Hepatocyte (in vitro differentiated cells): ENCODE results near the gene PEAK1. TPM values are rescaled to one million over a fixed set of nuclear protein-coding genes. Genes with fewer than 3 reads are reported as not detected.
A peak's percentile ranks its signal among the peaks of the same experiment; 100 is the strongest.

Experiments used
- DNase-seq: peaks from one replicate; pipeline ENCODE4 v3.0.0-alpha.2; 2016; ENCODE audit warnings: low spot score
- H2AFZ ChIP-seq: fragments of 200-600 bp; sonication (generic); 2 replicates; pipeline ENCODE4 v1.6.0; 2016; ENCODE audit warnings: antibody characterized with exemption, mild to moderate bottlenecking
- H3K27ac ChIP-seq: fragments of 200-600 bp; sonication (generic); 2 replicates; pipeline ENCODE4 v1.5.1; 2016; ENCODE audit warnings: mild to moderate bottlenecking
- H3K27me3 ChIP-seq: fragments of 200-600 bp; sonication (generic); 2 replicates; pipeline ENCODE4 v1.6.1; 2016
- H3K36me3 ChIP-seq: fragments of 200-600 bp; sonication (generic); replicated peaks from 2 replicates; pipeline ENCODE4 v1.5.1; 2016; ENCODE audit warnings: low read depth; ENCODE audit not compliant: insufficient read depth
- H3K4me1 ChIP-seq: fragments of 200-600 bp; sonication (generic); 2 replicates; pipeline ENCODE4 v1.5.1; 2016; ENCODE audit warnings: mild to moderate bottlenecking, moderate library complexity; ENCODE audit not compliant: insufficient read depth
- H3K4me2 ChIP-seq: fragments of 200-600 bp; sonication (generic); 2 replicates; pipeline ENCODE4 v1.6.0; 2016
- H3K4me3 ChIP-seq: fragments of 200-600 bp; sonication (generic); 2 replicates; pipeline ENCODE4 v1.5.1; 2016; ENCODE audit warnings: mild to moderate bottlenecking
- H3K79me2 ChIP-seq: fragments of 200-600 bp; sonication (generic); 2 replicates; pipeline ENCODE4 v1.6.0; 2017; ENCODE audit warnings: mild to moderate bottlenecking
- H3K9me2 ChIP-seq: fragments of 200-600 bp; sonication (generic); replicated peaks from 2 replicates; pipeline ENCODE4 v1.6.0; 2017; ENCODE audit warnings: mild to moderate bottlenecking; ENCODE audit not compliant: insufficient read depth
- H3K9me3 ChIP-seq: fragments of 200-600 bp; sonication (generic); 2 replicates; pipeline ENCODE4 v1.5.1; 2016; ENCODE audit warnings: low read depth, mild to moderate bottlenecking
- H4K20me1 ChIP-seq: fragments of 200-600 bp; sonication (generic); 2 replicates; pipeline ENCODE4 v1.6.0; 2016; ENCODE audit warnings: mild to moderate bottlenecking; ENCODE audit not compliant: insufficient read depth, poor library complexity, severe bottlenecking
- EZH2 ChIP-seq: fragments of 200-600 bp; sonication (generic); IDR thresholded peaks from 2 replicates; pipeline ENCODE4 v1.6.1; 2016; ENCODE audit warnings: antibody characterized with exemption, mild to moderate bottlenecking, borderline replicate concordance
- EZH2phosphoT487 ChIP-seq: fragments of 200-600 bp; sonication (generic); IDR thresholded peaks from one replicate; pipeline ENCODE4 v1.6.1; 2018; ENCODE audit warnings: antibody characterized with exemption, mild to moderate bottlenecking, low read depth, moderate library complexity; ENCODE audit not compliant: unreplicated experiment, severe bottlenecking
- WGBS: methylation state at CpG from one replicate; pipeline ENCODE4 v1.1.6; 2016; ENCODE audit warnings: low lambda C conversion rate; ENCODE audit errors: missing lambda C conversion rate; 5-methylcytosine and 5-hydroxymethylcytosine counted together
- polyA plus RNA-seq: library from polyadenylated mRNA; unstranded; fragments of >200 nt; fragmentation: Nextera tagmentation; extraction: Ambion mirVana; gene quantifications from 2 replicates; pipeline ENCODE4 v1.2.1, GENCODE V29; 2016
- total RNA-seq: library from RNA; depleted of rRNA; stranded (reverse); fragments of >200 nt; gene quantifications from 2 replicates; pipeline ENCODE4 v1.2.3, GENCODE V29; 2014
- TF ChIP-seq, protein P1 (sequence below): fragments of 200-600 bp; sonication (generic); IDR thresholded peaks from 2 replicates; pipeline ENCODE4 v1.5.1; 2016; ENCODE audit warnings: antibody characterized with exemption, mild to moderate bottlenecking; ENCODE audit not compliant: poor library complexity

The PEAK1 gene
- total and polyA plus RNA-seq, 2 experiments from 2014 or later, result 8.1 to 27.1 TPM

DNA sequence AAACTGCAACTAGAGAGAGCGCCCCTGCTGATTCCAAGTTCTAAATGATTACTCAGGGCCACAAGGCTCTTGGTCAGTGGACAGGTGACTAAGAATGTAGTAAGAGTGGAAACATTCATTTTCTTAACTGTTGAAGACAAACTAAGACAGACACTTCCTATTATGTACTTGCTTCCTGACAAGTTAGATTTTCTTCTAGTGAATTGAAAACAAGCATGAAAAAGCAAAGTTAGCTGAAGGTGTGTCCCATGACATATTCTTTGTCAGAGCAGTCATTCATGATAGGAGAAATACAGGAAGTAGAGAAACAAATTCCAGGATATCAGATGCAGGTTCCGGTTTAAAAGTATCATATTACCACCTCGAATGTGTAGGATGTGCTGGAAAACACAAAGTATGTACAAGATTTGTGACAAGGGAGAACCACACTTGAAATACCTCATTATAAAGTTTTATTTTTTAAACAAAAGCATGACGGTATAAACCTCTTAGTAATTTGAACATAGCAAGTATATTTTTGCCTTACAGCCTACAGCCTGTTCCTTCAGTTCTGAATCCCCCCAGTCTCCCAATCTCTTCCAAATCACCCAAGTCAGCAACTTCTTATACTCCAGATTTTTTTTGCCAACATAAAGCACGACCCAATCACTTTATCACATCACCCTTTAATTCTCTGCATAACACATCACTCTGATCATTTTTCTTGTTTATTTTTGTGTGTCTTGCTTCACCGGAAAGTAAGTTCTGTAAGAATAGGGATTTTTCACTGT lies 355.2 kb downstream of the PEAK1 start:
- Histone ChIP-seq H3K9me2 (no peaks in the 10 kb centered on the region), H3K4me3 (no peak overlapping the region), H3K27me3 (no peaks in the 10 kb centered on the region), H3K4me2 (peak overlapping the region; percentile 16), H2AFZ (no peak overlapping the region), H3K9me3 (no peaks in the 10 kb centered on the region), H3K36me3 (no peaks in the 10 kb centered on the region), H3K4me1 (peaks cover 81% of the 10 kb centered on the region), H4K20me1 (peaks cover 76% of the 10 kb centered on the region), H3K79me2 (peaks cover 95% of the 10 kb centered on the region), H3K27ac (peak overlapping the region; percentile 97)
- TF ChIP-seq EZH2phosphoT487 (no peak), EZH2 (no peak)
- TF ChIP-seq, protein P1, sequence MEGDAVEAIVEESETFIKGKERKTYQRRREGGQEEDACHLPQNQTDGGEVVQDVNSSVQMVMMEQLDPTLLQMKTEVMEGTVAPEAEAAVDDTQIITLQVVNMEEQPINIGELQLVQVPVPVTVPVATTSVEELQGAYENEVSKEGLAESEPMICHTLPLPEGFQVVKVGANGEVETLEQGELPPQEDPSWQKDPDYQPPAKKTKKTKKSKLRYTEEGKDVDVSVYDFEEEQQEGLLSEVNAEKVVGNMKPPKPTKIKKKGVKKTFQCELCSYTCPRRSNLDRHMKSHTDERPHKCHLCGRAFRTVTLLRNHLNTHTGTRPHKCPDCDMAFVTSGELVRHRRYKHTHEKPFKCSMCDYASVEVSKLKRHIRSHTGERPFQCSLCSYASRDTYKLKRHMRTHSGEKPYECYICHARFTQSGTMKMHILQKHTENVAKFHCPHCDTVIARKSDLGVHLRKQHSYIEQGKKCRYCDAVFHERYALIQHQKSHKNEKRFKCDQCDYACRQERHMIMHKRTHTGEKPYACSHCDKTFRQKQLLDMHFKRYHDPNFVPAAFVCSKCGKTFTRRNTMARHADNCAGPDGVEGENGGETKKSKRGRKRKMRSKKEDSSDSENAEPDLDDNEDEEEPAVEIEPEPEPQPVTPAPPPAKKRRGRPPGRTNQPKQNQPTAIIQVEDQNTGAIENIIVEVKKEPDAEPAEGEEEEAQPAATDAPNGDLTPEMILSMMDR, result no peak
- 70% methylated on average over 6 of the region's 6 CpGs for WGBS
- DNase-seq, result peak; percentile 52

DNA sequence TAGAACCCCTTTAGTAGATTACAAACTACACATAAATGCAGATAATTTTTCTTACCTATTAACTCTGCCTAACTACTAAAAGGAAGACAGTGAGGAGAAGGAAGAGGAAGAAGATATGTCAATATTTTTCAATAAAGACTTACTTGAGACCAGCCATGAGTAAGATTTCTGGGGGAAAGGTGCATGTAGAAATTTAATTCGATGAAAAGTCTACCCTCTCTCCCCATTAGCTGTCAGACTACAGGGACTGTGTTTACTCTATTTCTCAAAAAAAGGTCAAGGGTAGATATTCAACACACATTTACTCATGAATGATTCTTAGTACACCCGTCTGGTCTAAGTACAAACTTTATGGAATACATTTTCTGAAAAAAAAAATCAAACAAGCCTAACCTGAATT lies 355.8 kb downstream of the PEAK1 start:
- H3K9me2 ChIP-seq, result no peaks in the 10 kb centered on the region
- H2AFZ ChIP-seq, result no peak overlapping the region
- TF ChIP-seq EZH2 (no peak), EZH2phosphoT487 (no peak)
- TF ChIP-seq, protein P1, result no peak
- no peak for DNase-seq
- no peaks in the 10 kb centered on the region for H3K36me3 ChIP-seq
- no peak overlapping the region for H3K4me3 ChIP-seq
- peaks cover 80% of the 10 kb centered on the region for H3K4me1 ChIP-seq
- H4K20me1 ChIP-seq, result peaks cover 76% of the 10 kb centered on the region
- WGBS, result 65% methylated on average over 2 of the region's 2 CpGs
- H3K79me2 ChIP-seq, result peaks cover 95% of the 10 kb centered on the region
- H3K27ac ChIP-seq, result peak overlapping the region; percentile 97
- H3K4me2 ChIP-seq, result peak overlapping the region; percentile 14
- H3K27me3 ChIP-seq, result no peaks in the 10 kb centered on the region
- H3K9me3 ChIP-seq, result no peaks in the 10 kb centered on the region

DNA sequence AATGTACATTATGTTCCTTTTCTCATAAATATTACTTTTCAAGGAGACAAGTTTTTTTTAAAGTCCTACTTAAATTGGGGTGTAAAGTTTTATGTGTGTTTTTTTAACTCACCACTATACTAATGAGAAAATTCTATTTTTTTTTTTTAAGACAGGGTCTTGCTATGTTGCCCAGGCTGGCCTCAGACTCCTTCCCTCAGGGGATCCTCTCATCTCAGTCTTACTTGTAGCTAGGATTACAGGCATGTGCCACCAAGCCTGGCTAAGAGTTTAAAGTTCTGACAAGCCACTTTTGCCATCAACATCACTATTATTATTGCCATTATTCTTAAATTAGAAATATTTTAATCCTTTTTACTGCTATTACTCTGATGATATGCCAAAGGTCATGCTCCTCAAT lies 356.7 kb downstream of the PEAK1 start:
- Histone ChIP-seq H3K4me3 (no peak overlapping the region), H4K20me1 (peaks cover 82% of the 10 kb centered on the region), H2AFZ (no peak overlapping the region), H3K4me1 (peaks cover 80% of the 10 kb centered on the region), H3K36me3 (no peaks in the 10 kb centered on the region), H3K9me3 (no peaks in the 10 kb centered on the region), H3K27me3 (no peaks in the 10 kb centered on the region), H3K79me2 (peaks cover 95% of the 10 kb centered on the region), H3K4me2 (peak overlapping the region; percentile 14), H3K9me2 (no peaks in the 10 kb centered on the region), H3K27ac (peak overlapping the region; percentile 97)
- TF ChIP-seq EZH2, result no peak
- no peak for TF ChIP-seq EZH2phosphoT487
- TF ChIP-seq, protein P1, result no peak
- DNase-seq, result no peak

DNA sequence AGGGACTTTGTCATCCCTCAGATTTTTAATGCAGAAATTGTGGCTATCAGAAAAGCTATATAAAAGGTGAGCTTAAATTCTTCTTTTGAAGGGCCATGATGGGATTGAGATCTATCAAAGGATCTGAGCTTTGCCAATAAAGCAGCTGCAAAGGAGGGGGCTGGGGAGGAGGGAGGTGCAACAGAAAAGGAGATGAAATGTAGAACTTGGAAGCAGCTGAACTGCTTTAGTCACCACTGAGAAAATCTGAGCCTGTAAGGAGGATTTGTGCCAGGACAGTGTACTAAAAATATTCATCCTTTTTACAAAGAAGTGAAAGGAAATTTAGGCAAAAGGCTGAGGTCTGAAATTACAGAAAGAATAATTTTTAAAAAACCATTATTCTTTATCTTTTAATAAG lies 359.4 kb downstream of the PEAK1 start:
- H3K9me3 ChIP-seq, result no peaks in the 10 kb centered on the region
- H3K79me2 ChIP-seq, result peaks cover 99% of the 10 kb centered on the region
- H3K4me1 ChIP-seq, result peaks cover 76% of the 10 kb centered on the region
- H3K9me2 ChIP-seq, result no peaks in the 10 kb centered on the region
- no peak for DNase-seq
- H3K27me3 ChIP-seq, result no peaks in the 10 kb centered on the region
- peak overlapping the region; percentile 45 for H3K4me2 ChIP-seq
- no peak overlapping the region for H2AFZ ChIP-seq
- peak overlapping the region; percentile 9 for H3K4me3 ChIP-seq
- no peaks in the 10 kb centered on the region for H3K36me3 ChIP-seq
- peaks cover 97% of the 10 kb centered on the region for H4K20me1 ChIP-seq
- TF ChIP-seq EZH2 (no peak), EZH2phosphoT487 (no peak)
- TF ChIP-seq, protein P1, result no peak
- H3K27ac ChIP-seq, result no peak overlapping the region
